Skeletal muscle tissue (tissue), 4 donors: ENCODE results near the gene CAV1. TPM values are rescaled to one million over a fixed set of nuclear protein-coding genes. Genes with fewer than 3 reads are reported as not detected.

Experiments
- H3K27ac ChIP-seq: one replicate; pipeline ENCODE4 v1.7.0; 2013; ENCODE audit warnings: mild to moderate bottlenecking, low read depth, low read length, inconsistent platforms
- H3K27me3 ChIP-seq, 3 donors: one replicate each; pipeline ENCODE4 v1.7.0; 2013; ENCODE audit warnings: low read length in 3 of 3; ENCODE audit not compliant: control insufficient read depth in 3 of 3, insufficient read depth in 3 of 3
- H3K36me3 ChIP-seq, 3 donors: one replicate each; pipeline ENCODE4 v1.7.0; 2013; ENCODE audit warnings: low read length in 3 of 3; ENCODE audit not compliant: control insufficient read depth in 3 of 3, insufficient read depth in 3 of 3
- H3K4me1 ChIP-seq, 3 donors: one replicate each; pipeline ENCODE4 v1.7.0; 2013; ENCODE audit warnings: low read length in 3 of 3, mild to moderate bottlenecking in 3 of 3; ENCODE audit not compliant: control insufficient read depth in 3 of 3, insufficient read depth in 3 of 3
- H3K4me3 ChIP-seq, 3 donors: one replicate each; pipeline ENCODE4 v1.7.0; 2013; ENCODE audit warnings: low read length in 3 of 3
- H3K9ac ChIP-seq, 3 donors: one replicate each; pipeline ENCODE4 v1.7.0; 2013; ENCODE audit warnings: low read length in 3 of 3, mild to moderate bottlenecking in 3 of 3, moderate library complexity in 2 of 3, low read depth in 1 of 3
- H3K9me3 ChIP-seq, 3 donors: one replicate each; pipeline ENCODE4 v1.7.0; 2013; ENCODE audit warnings: low read length in 3 of 3; ENCODE audit not compliant: control insufficient read depth in 3 of 3
- total RNA-seq: library from RNA; depleted of rRNA; stranded (reverse); fragments of >200 nt; gene quantifications from one replicate; pipeline ENCODE4 v1.2.3, GENCODE V29; 2014
- donor health status: Osteomylitis.

CAV1 gene
- total RNA-seq, 1 donor from 2014 or later, result 175 TPM

GRCh38 chr7:116561697-116562483 lies 37.1 kb downstream of the CAV1 start:
- H3K4me1 ChIP-seq, result peaks cover 4 to 8% (median 7%) of the 10 kb centered on the region in 3 donors

GRCh38 chr7:116562529-116563121 lies 37.8 kb downstream of the CAV1 start:
- H3K27me3 ChIP-seq, result no peaks in the 10 kb centered on the region
- H3K4me1 ChIP-seq, result peaks cover 4 to 8% (median 7%) of the 10 kb centered on the region in 3 donors
- no peak overlapping the region for H3K27ac ChIP-seq
- no peak overlapping the region for H3K4me3 ChIP-seq
- H3K9me3 ChIP-seq, result no peaks in the 10 kb centered on the region
- no peak overlapping the region for H3K9ac ChIP-seq
- H3K36me3 ChIP-seq, result peaks cover 0 to 3% (median 0%) of the 10 kb centered on the region in 3 donors

More at GRCh38 chr7:116561697-116562483, 37.1 kb downstream of the CAV1 start:
- Histone ChIP-seq H3K9ac (no peak overlapping the region), H3K9me3 (no peaks in the 10 kb centered on the region), H3K4me3 (no peak overlapping the region), H3K27ac (no peak overlapping the region), H3K27me3 (no peaks in the 10 kb centered on the region), H3K36me3 (peaks cover 0 to 3% (median 0%) of the 10 kb centered on the region in 3 donors)

GRCh38 chr7:116565981-116566380 lies 41.1 kb downstream of the CAV1 start:
- no peak overlapping the region for H3K27ac ChIP-seq
- no peaks in the 10 kb centered on the region for H3K27me3 ChIP-seq
- no peaks in the 10 kb centered on the region for H3K36me3 ChIP-seq
- no peak overlapping the region for H3K9ac ChIP-seq
- no peaks in the 10 kb centered on the region for H3K9me3 ChIP-seq
- H3K4me1 ChIP-seq, result peaks cover 0 to 5% (median 2%) of the 10 kb centered on the region in 3 donors
- H3K4me3 ChIP-seq, result no peak overlapping the region

- Histone ChIP-seq H3K27me3 (no peaks in the 10 kb centered on the region), H3K36me3 (no peaks in the 10 kb centered on the region), H3K9me3 (no peaks in the 10 kb centered on the region), H3K27ac (no peak overlapping the region), H3K4me1 (peaks cover 0 to 5% (median 2%) of the 10 kb centered on the region in 3 donors), H3K4me3 (no peak overlapping the region), H3K9ac (no peak overlapping the region)
Measured at GRCh38 chr7:116566666-116567065, 41.8 kb downstream of the CAV1 start.

- Histone ChIP-seq H3K9me3 (no peaks in the 10 kb centered on the region), H3K9ac (no peak overlapping the region), H3K27me3 (no peaks in the 10 kb centered on the region), H3K27ac (no peak overlapping the region), H3K4me1 (peaks cover 7 to 14% (median 8%) of the 10 kb centered on the region in 3 donors), H3K4me3 (no peak overlapping the region), H3K36me3 (no peaks in the 10 kb centered on the region)
Measured at GRCh38 chr7:116569737-116570136, 44.9 kb downstream of the CAV1 start.

- Histone ChIP-seq H3K36me3 (no peaks in the 10 kb centered on the region), H3K4me1 (peaks cover 7 to 14% (median 8%) of the 10 kb centered on the region in 3 donors), H3K27ac (peak overlapping the region; percentile 20), H3K9ac (no peak overlapping the region), H3K27me3 (no peaks in the 10 kb centered on the region), H3K9me3 (no peaks in the 10 kb centered on the region), H3K4me3 (no peak overlapping the region)
Measured at GRCh38 chr7:116570306-116570705, 45.5 kb downstream of the CAV1 start.

GRCh38 chr7:116571037-116571436 lies 46.2 kb downstream of the CAV1 start:
- Histone ChIP-seq H3K9ac (no peak overlapping the region), H3K9me3 (no peaks in the 10 kb centered on the region), H3K27ac (no peak overlapping the region), H3K4me3 (no peak overlapping the region), H3K4me1 (peaks cover 7 to 14% (median 8%) of the 10 kb centered on the region in 3 donors), H3K27me3 (no peaks in the 10 kb centered on the region), H3K36me3 (no peaks in the 10 kb centered on the region)

GRCh38 chr7:116571552-116571951 lies 46.7 kb downstream of the CAV1 start:
- H3K9me3 ChIP-seq, result no peaks in the 10 kb centered on the region
- no peak overlapping the region for H3K9ac ChIP-seq
- H3K4me1 ChIP-seq, result peaks cover 7 to 15% (median 9%) of the 10 kb centered on the region in 3 donors
- H3K27me3 ChIP-seq, result no peaks in the 10 kb centered on the region
- H3K4me3 ChIP-seq, result no peak overlapping the region
- H3K27ac ChIP-seq, result no peak overlapping the region
- no peaks in the 10 kb centered on the region for H3K36me3 ChIP-seq

- Histone ChIP-seq H3K27ac (no peak overlapping the region), H3K9me3 (no peaks in the 10 kb centered on the region), H3K4me1 (peaks cover 11 to 17% (median 12%) of the 10 kb centered on the region in 3 donors), H3K9ac (no peak overlapping the region), H3K4me3 (no peak overlapping the region), H3K36me3 (no peaks in the 10 kb centered on the region), H3K27me3 (no peaks in the 10 kb centered on the region)
Measured at GRCh38 chr7:116572036-116572435, 47.2 kb downstream of the CAV1 start.

- no peaks in the 10 kb centered on the region for H3K9me3 ChIP-seq
- H3K27ac ChIP-seq, result peak overlapping the region; percentile 14
- H3K4me1 ChIP-seq, result peaks cover 13 to 21% (median 16%) of the 10 kb centered on the region in 3 donors
- H3K27me3 ChIP-seq, result no peaks in the 10 kb centered on the region
- H3K9ac ChIP-seq, result no peak overlapping the region
- H3K4me3 ChIP-seq, result no peak overlapping the region
- no peaks in the 10 kb centered on the region for H3K36me3 ChIP-seq
Measured at GRCh38 chr7:116573541-116573940, 48.7 kb downstream of the CAV1 start.
